ENCODE data around the gene EPDR1. TPM values are rescaled to one million over a fixed set of nuclear protein-coding genes. Genes with fewer than 3 reads are reported as not detected.

The EPDR1 gene
- total RNA-seq, 1 experiment from 2014 or later: 5.3 TPM

GRCh38 chr7:37912756-37913155, 7.7 kb upstream of the EPDR1 start:
- H4K20me1 ChIP-seq (ENCODE audit: control insufficient read depth, insufficient read depth, insufficient read length): no peaks in the 10 kb centered on the region
- no peak overlapping the region for H3K18ac ChIP-seq (ENCODE audit: insufficient read length, low read depth, low read length)
- no peak overlapping the region for H4K8ac ChIP-seq (replicated peaks; ENCODE audit: insufficient read length, low read depth, low read length)
- no peak overlapping the region for H2AK5ac ChIP-seq (ENCODE audit: insufficient read length, low read length)
- H3K14ac ChIP-seq (ENCODE audit: insufficient read depth, low read length): no peak overlapping the region
- no CpG with 5 or more reads among the region's 2 CpGs for WGBS (ENCODE audit: extremely low coverage, insufficient read length, low lambda C conversion rate)
- H3K23ac ChIP-seq (ENCODE audit: insufficient read length, low read depth, low read length): no peak overlapping the region
- H3K9me3 ChIP-seq (ENCODE audit: control insufficient read depth, low read depth, low read length): no peaks in the 10 kb centered on the region
- no peak for TF ChIP-seq CTCF (conservative IDR thresholded peaks at IDR 0.05)
- H3T11ph ChIP-seq (ENCODE audit: low read length): no peak overlapping the region
- H2BK5ac ChIP-seq (ENCODE audit: insufficient read length, low read length): no peak overlapping the region
- no peaks in the 10 kb centered on the region for H3K9me3 Mint-ChIP-seq
- no peaks in the 10 kb centered on the region for H3K79me2 ChIP-seq (ENCODE audit: insufficient read depth, low read length)
- no peaks in the 10 kb centered on the region for H3K4me1 ChIP-seq (ENCODE audit: insufficient read depth, low read length)
- H2BK15ac ChIP-seq (ENCODE audit: low read depth, low read length): no peak overlapping the region
- H2BK120ac ChIP-seq (ENCODE audit: low read depth, low read length, poor library complexity, severe bottlenecking): no peak overlapping the region
- H3K4me2 ChIP-seq (ENCODE audit: insufficient read depth, insufficient read length, low read length): no peak overlapping the region
- H3K27me3 Mint-ChIP-seq (ENCODE audit: low read depth): peaks cover 46% of the 10 kb centered on the region
- no peak overlapping the region for H3K4me3 Mint-ChIP-seq
- H3K4ac ChIP-seq (ENCODE audit: low read depth, low read length): no peak overlapping the region
- H2BK20ac ChIP-seq (ENCODE audit: low read depth, low read length, poor library complexity, severe bottlenecking): no peak overlapping the region
- H4K5ac ChIP-seq (ENCODE audit: insufficient read length, low read depth, low read length): no peak overlapping the region
- no peaks in the 10 kb centered on the region for H3K36me3 Mint-ChIP-seq (ENCODE audit: insufficient read depth in 1 of 3, low read depth in 3 of 3)
- no peak overlapping the region for H3K9ac ChIP-seq (ENCODE audit: extremely low read depth, insufficient read length, low read length)
- no peak overlapping the region for H2BK12ac ChIP-seq (ENCODE audit: insufficient read length, low read depth, low read length)
- H3K56ac ChIP-seq (ENCODE audit: insufficient read length, low read depth, low read length): no peak overlapping the region
- no peak overlapping the region for H3K27ac ChIP-seq (ENCODE audit: insufficient read length, low read depth, low read length)
- H3K27me3 ChIP-seq (ENCODE audit: insufficient read depth, low read length): peaks cover 12% of the 10 kb centered on the region; the same call in 1 of the 2 replicates
- DNase-seq: no peak
- H2AFZ ChIP-seq (ENCODE audit: low read length): no peak overlapping the region
- H3K79me1 ChIP-seq (ENCODE audit: insufficient read depth, low read depth, low read length, poor library complexity, severe bottlenecking): no peaks in the 10 kb centered on the region
- H4K91ac ChIP-seq (ENCODE audit: insufficient read length, low read depth, low read length): no peak overlapping the region
- no peak overlapping the region for H3K27ac Mint-ChIP-seq
- peaks cover 8% of the 10 kb centered on the region for H3K23me2 ChIP-seq (ENCODE audit: insufficient read length, low read depth, low read length, poor library complexity, severe bottlenecking)
- peaks cover 8 to 11% of the 10 kb centered on the region in 2 experiments for H3K4me1 Mint-ChIP-seq

Measured in H9 (cell line).